ENCODE measurements around the gene STAT4. TPM values are rescaled to one million over a fixed set of nuclear protein-coding genes. Genes with fewer than 3 reads are reported as not detected.

The STAT4 gene
- polyA plus RNA-seq, 1 donor (not counting 4 experiments of a cell fraction or from before 2014, with no cell fraction given): 2.0 TPM

DNA sequence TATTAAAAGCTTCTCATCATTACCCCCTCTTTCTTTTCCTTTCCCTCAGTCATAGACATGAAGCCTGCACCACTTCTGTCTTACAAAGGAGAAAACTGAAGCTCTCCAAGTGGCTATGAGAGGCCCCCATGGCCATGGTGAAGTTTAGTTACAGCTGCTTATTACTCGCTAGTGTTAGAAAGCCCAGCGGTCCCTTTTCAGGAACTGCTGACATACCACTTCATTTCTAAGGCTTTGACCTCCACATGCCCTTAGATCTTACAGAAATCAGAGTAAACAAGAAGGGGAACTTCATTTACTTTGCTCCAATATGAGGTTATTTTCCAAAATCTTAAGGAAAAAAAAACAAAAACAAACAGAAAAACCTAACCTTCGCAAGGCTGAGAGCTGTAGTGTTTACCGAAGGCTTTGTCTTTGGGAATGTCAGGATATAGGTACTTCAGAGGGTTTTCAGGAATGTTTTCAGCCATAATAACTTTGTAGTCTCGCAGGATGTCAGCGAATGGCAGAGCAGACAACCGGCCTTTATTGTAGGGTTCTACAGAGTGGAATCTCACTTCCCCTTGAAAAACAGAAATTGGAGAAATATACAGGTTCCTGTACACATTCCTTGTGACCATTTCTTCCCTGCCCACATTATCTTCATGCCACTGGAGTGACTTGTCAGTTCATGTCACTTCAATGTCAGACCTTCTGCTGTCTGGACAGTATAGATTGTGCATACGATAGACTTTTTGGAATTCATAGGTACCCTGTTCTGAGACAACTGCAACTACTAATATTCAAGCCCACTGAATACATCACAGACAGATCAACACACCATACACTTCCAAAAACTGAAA is 118.0 kb downstream of the STAT4 start:
- DNase-seq (ENCODE audit: low read depth, low spot score): no peak
- no peaks in the 10 kb centered on the region for H3K9me3 ChIP-seq (ENCODE audit: control insufficient read depth, low read depth, low read length)
- dilution Hi-C loops (cut with MboI; ENCODE audit: extremely low pct_ligation_motif_present, low sequenced_read_pairs): no loop called here
- peaks cover 4% of the 10 kb centered on the region for H3K4me1 ChIP-seq (ENCODE audit: control insufficient read depth, extremely low read depth, insufficient read depth, low read length)
- H3K4me3 ChIP-seq (ENCODE audit: control insufficient read depth in 2 of 3, extremely low read depth in 1 of 3, insufficient read depth in 2 of 3, low read depth in 1 of 3, low read length in 3 of 3): no peak overlapping the region
- FAIRE-seq: no peak
- H3K9me1 ChIP-seq (ENCODE audit: control insufficient read depth, extremely low read depth, insufficient read depth, low read length): no peaks in the 10 kb centered on the region
- H4K20me1 ChIP-seq (ENCODE audit: control insufficient read depth, extremely low read depth, insufficient read depth, low read length): no peaks in the 10 kb centered on the region
- no peaks in the 10 kb centered on the region for H3K36me3 ChIP-seq (ENCODE audit: control insufficient read depth in 2 of 2, extremely low read depth in 1 of 2, insufficient read depth in 2 of 2, low read length in 2 of 2)
- H3K4me2 ChIP-seq (ENCODE audit: control insufficient read depth, extremely low read depth, insufficient read depth, low read depth, low read length): no peak overlapping the region
- no peak overlapping the region for H3K9ac ChIP-seq (ENCODE audit: control insufficient read depth, extremely low read depth, insufficient read depth, low read length)
- H2AFZ ChIP-seq (ENCODE audit: control insufficient read depth, low read length): no peak overlapping the region
- H3K27me3 ChIP-seq (ENCODE audit: control insufficient read depth, extremely low read depth, insufficient read depth, low read length): no peaks in the 10 kb centered on the region
- no peaks in the 10 kb centered on the region for H3K79me2 ChIP-seq (ENCODE audit: control insufficient read depth, insufficient read depth, low read length)
- TF ChIP-seq EZH2 (IDR thresholded peaks at IDR 0.05; ENCODE audit: low read length): no peak
- H3K27ac ChIP-seq (ENCODE audit: control insufficient read depth, insufficient read depth, low read length): no peak overlapping the region

DNA sequence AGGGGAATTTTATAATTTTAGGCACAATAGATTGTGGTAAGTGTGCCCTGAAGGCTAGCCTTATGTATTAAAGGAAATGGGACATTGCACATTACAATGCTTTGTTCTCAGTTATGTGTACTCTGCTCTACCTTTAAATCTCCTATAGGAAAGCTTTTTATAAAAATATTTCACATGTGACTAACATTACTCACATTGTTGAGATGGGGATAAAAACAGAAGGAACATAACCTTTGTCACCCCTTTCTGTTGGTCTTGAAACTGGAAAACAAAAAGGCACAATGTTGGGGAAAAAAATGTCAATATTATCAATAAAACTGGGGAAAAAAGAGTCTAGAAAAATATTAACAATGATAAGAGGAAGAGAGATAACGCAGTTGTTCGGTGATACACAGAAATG is 119.5 kb downstream of the STAT4 start:
- FAIRE-seq: no peak
- dilution Hi-C loops (cut with MboI; ENCODE audit: extremely low pct_ligation_motif_present, low sequenced_read_pairs): no loop called here

More for the DNA sequence above, 119.5 kb downstream of the STAT4 start:
- Histone ChIP-seq H3K9me3 (ENCODE audit: control insufficient read depth, low read depth, low read length) (no peaks in the 10 kb centered on the region), H3K79me2 (ENCODE audit: control insufficient read depth, insufficient read depth, low read length) (no peaks in the 10 kb centered on the region), H3K9ac (ENCODE audit: control insufficient read depth, extremely low read depth, insufficient read depth, low read length) (no peak overlapping the region), H3K27ac (ENCODE audit: control insufficient read depth, insufficient read depth, low read length) (no peak overlapping the region), H3K9me1 (ENCODE audit: control insufficient read depth, extremely low read depth, insufficient read depth, low read length) (no peaks in the 10 kb centered on the region), H2AFZ (ENCODE audit: control insufficient read depth, low read length) (no peak overlapping the region), H3K4me1 (ENCODE audit: control insufficient read depth, extremely low read depth, insufficient read depth, low read length) (peaks cover 4% of the 10 kb centered on the region), H3K4me3 (ENCODE audit: control insufficient read depth in 2 of 3, extremely low read depth in 1 of 3, insufficient read depth in 2 of 3, low read depth in 1 of 3, low read length in 3 of 3) (no peak overlapping the region), H4K20me1 (ENCODE audit: control insufficient read depth, extremely low read depth, insufficient read depth, low read length) (no peaks in the 10 kb centered on the region), H3K4me2 (ENCODE audit: control insufficient read depth, extremely low read depth, insufficient read depth, low read depth, low read length) (no peak overlapping the region), H3K27me3 (ENCODE audit: control insufficient read depth, extremely low read depth, insufficient read depth, low read length) (no peaks in the 10 kb centered on the region), H3K36me3 (ENCODE audit: control insufficient read depth in 2 of 2, extremely low read depth in 1 of 2, insufficient read depth in 2 of 2, low read length in 2 of 2) (no peaks in the 10 kb centered on the region)
- TF ChIP-seq EZH2 (IDR thresholded peaks at IDR 0.05; ENCODE audit: low read length): no peak
- TF ChIP-seq, protein P1, sequence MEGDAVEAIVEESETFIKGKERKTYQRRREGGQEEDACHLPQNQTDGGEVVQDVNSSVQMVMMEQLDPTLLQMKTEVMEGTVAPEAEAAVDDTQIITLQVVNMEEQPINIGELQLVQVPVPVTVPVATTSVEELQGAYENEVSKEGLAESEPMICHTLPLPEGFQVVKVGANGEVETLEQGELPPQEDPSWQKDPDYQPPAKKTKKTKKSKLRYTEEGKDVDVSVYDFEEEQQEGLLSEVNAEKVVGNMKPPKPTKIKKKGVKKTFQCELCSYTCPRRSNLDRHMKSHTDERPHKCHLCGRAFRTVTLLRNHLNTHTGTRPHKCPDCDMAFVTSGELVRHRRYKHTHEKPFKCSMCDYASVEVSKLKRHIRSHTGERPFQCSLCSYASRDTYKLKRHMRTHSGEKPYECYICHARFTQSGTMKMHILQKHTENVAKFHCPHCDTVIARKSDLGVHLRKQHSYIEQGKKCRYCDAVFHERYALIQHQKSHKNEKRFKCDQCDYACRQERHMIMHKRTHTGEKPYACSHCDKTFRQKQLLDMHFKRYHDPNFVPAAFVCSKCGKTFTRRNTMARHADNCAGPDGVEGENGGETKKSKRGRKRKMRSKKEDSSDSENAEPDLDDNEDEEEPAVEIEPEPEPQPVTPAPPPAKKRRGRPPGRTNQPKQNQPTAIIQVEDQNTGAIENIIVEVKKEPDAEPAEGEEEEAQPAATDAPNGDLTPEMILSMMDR (optimal IDR thresholded peaks at IDR 0.05 in 1 of 3, IDR thresholded peaks at IDR 0.05 in 1 of 3, conservative IDR thresholded peaks at IDR 0.05 in 1 of 3; ENCODE audit: extremely low read depth in 1 of 3, insufficient read depth in 2 of 3, low read length in 3 of 3): no peak
- DNase-seq (ENCODE audit: low read depth, low spot score): no peak

Data from keratinocyte (primary cell).